SU-DHL-6 (cell line): Measurements from ENCODE around the gene F2R.

Experiments used
- H2AFZ ChIP-seq: fragments of 200-600 bp; sonication (generic); 2 replicates; pipeline ENCODE4 v1.6.1; 2014; ENCODE audit warnings: low read depth, mild to moderate bottlenecking, moderate library complexity, mixed read lengths, antibody characterized with exemption, low read length; ENCODE audit not compliant: severe bottlenecking
- H3F3A ChIP-seq: fragments of 200-600 bp; shearing (Covaris generic); 2 replicates; pipeline ENCODE4 v1.6.0; 2016; ENCODE audit warnings: antibody characterized with exemption, mild to moderate bottlenecking; ENCODE audit not compliant: insufficient read depth
- H3K27ac ChIP-seq: fragments of 200-600 bp; sonication (generic); 2 replicates; pipeline ENCODE4 v1.5.1; 2016; ENCODE audit warnings: low read depth, mild to moderate bottlenecking, low read length, moderate library complexity, mixed read lengths
- H3K27me3 ChIP-seq: fragments of 200-600 bp; sonication (generic), shearing (Covaris generic); 2 replicates; pipeline ENCODE4 v1.6.0; 2014; ENCODE audit warnings: mild to moderate bottlenecking, low read length
- H3K36me3 ChIP-seq: fragments of 200-600 bp; sonication (generic); 2 replicates; pipeline ENCODE4 v1.6.1; 2014; ENCODE audit warnings: mild to moderate bottlenecking, low read length, mixed read lengths
- H3K4me2 ChIP-seq: fragments of 300-600, 200-600 bp; shearing (Covaris generic), sonication (generic); 2 replicates; pipeline ENCODE4 v1.6.0; 2014; ENCODE audit warnings: low read length, low read depth, mild to moderate bottlenecking; ENCODE audit not compliant: poor library complexity, severe bottlenecking
- H3K4me3 ChIP-seq: fragments of 200-600 bp; sonication (generic); 2 replicates; pipeline ENCODE4 v1.5.1; 2014; ENCODE audit warnings: antibody characterized with exemption, low read length, mild to moderate bottlenecking, mixed read lengths; ENCODE audit not compliant: insufficient read depth, poor library complexity, severe bottlenecking
- H3K79me2 ChIP-seq: fragments of 200-600 bp; sonication (generic); 2 replicates; pipeline ENCODE4 v1.6.1; 2014; ENCODE audit warnings: mild to moderate bottlenecking, low read length, moderate library complexity; ENCODE audit not compliant: insufficient read depth
- H3K9ac ChIP-seq: fragments of 200-600 bp; sonication (generic); 2 replicates; pipeline ENCODE4 v1.7.0; 2014; ENCODE audit warnings: mild to moderate bottlenecking, low read length
- H3K9me2 ChIP-seq: fragments of 200-600 bp; sonication (generic); replicated peaks from 2 replicates; pipeline ENCODE4 v1.6.1; 2014; ENCODE audit warnings: low read length; ENCODE audit not compliant: insufficient read depth
- H3K9me3 ChIP-seq: fragments of 200-600 bp; sonication (generic); 2 replicates; pipeline ENCODE4 v1.6.1; 2014; ENCODE audit warnings: low read length, mixed read lengths; ENCODE audit not compliant: insufficient read depth
- H4K20me1 ChIP-seq: fragments of 200-600 bp; sonication (generic); 2 replicates; pipeline ENCODE4 v1.6.1; 2014; ENCODE audit warnings: low read depth, mild to moderate bottlenecking, antibody characterized with exemption, low read length, moderate library complexity, mixed read lengths
- EZH2phosphoT487 ChIP-seq: fragments of 200-600 bp; sonication (generic), shearing (Covaris generic); conservative IDR thresholded peaks from 2 replicates; pipeline ENCODE4 v1.6.1; 2018; ENCODE audit warnings: mild to moderate bottlenecking, antibody characterized with exemption, low read length, moderate library complexity, mixed read lengths
- TF ChIP-seq, protein P1 (sequence below): fragments of 200-600 bp; sonication (generic); IDR thresholded peaks from one replicate; pipeline ENCODE4 v1.5.1; 2017; ENCODE audit warnings: antibody characterized with exemption, mild to moderate bottlenecking, low read length, moderate library complexity; ENCODE audit not compliant: insufficient read depth, poor library complexity, severe bottlenecking

The F2R gene

GRCh38 chr5:76714751-76715485 is 1.0 kb upstream of the F2R start:
- no peaks in the 10 kb centered on the region for H3K79me2 ChIP-seq
- no peak overlapping the region for H3K4me3 ChIP-seq
- no peaks in the 10 kb centered on the region for H3K27me3 ChIP-seq
- H3K9me2 ChIP-seq: no peaks in the 10 kb centered on the region
- no peak overlapping the region for H3K27ac ChIP-seq
- H4K20me1 ChIP-seq: no peaks in the 10 kb centered on the region
- peak overlapping the region; percentile 53 for H3K4me2 ChIP-seq
- H3F3A ChIP-seq: no peaks in the 10 kb centered on the region
- no peak overlapping the region for H3K9ac ChIP-seq
- no peaks in the 10 kb centered on the region for H3K9me3 ChIP-seq
- TF ChIP-seq, protein P1, sequence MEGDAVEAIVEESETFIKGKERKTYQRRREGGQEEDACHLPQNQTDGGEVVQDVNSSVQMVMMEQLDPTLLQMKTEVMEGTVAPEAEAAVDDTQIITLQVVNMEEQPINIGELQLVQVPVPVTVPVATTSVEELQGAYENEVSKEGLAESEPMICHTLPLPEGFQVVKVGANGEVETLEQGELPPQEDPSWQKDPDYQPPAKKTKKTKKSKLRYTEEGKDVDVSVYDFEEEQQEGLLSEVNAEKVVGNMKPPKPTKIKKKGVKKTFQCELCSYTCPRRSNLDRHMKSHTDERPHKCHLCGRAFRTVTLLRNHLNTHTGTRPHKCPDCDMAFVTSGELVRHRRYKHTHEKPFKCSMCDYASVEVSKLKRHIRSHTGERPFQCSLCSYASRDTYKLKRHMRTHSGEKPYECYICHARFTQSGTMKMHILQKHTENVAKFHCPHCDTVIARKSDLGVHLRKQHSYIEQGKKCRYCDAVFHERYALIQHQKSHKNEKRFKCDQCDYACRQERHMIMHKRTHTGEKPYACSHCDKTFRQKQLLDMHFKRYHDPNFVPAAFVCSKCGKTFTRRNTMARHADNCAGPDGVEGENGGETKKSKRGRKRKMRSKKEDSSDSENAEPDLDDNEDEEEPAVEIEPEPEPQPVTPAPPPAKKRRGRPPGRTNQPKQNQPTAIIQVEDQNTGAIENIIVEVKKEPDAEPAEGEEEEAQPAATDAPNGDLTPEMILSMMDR: no peak
- no peak for TF ChIP-seq EZH2phosphoT487
- no peaks in the 10 kb centered on the region for H3K36me3 ChIP-seq
- H2AFZ ChIP-seq: peak overlapping the region; percentile 38

- peak overlapping the region; percentile 53 for H3K4me2 ChIP-seq
- peak overlapping the region; percentile 33 for H3K9ac ChIP-seq
- H3K4me3 ChIP-seq: peak overlapping the region; percentile 50
- TF ChIP-seq, protein P1: no peak
- TF ChIP-seq EZH2phosphoT487: no peak
- no peaks in the 10 kb centered on the region for H4K20me1 ChIP-seq
- H3K36me3 ChIP-seq: no peaks in the 10 kb centered on the region
- H3K27me3 ChIP-seq: no peaks in the 10 kb centered on the region
- H3F3A ChIP-seq: no peaks in the 10 kb centered on the region
- no peaks in the 10 kb centered on the region for H3K9me3 ChIP-seq
- H3K79me2 ChIP-seq: no peaks in the 10 kb centered on the region
- no peak overlapping the region for H3K27ac ChIP-seq
- H2AFZ ChIP-seq: peak overlapping the region; percentile 38
- H3K9me2 ChIP-seq: no peaks in the 10 kb centered on the region
These were observed 515 bp upstream of the F2R start for GRCh38 chr5:76715486-76715735.

- TF ChIP-seq, protein P1: no peak
- no peak for TF ChIP-seq EZH2phosphoT487
- Histone ChIP-seq H3K4me3 (peak overlapping the region; percentile 50), H3K36me3 (no peaks in the 10 kb centered on the region), H2AFZ (peak overlapping the region; percentile 38), H3K4me2 (peak overlapping the region; percentile 53), H3K27ac (no peak overlapping the region), H3K27me3 (no peaks in the 10 kb centered on the region), H4K20me1 (no peaks in the 10 kb centered on the region), H3F3A (no peaks in the 10 kb centered on the region), H3K9me2 (no peaks in the 10 kb centered on the region), H3K79me2 (no peaks in the 10 kb centered on the region), H3K9ac (peak overlapping the region; percentile 33), H3K9me3 (no peaks in the 10 kb centered on the region)
These were observed 681 bp downstream of the F2R start for GRCh38 chr5:76716456-76717157.
